ENCODE measurements around the gene SLC25A22.

The SLC25A22 gene

DNA sequence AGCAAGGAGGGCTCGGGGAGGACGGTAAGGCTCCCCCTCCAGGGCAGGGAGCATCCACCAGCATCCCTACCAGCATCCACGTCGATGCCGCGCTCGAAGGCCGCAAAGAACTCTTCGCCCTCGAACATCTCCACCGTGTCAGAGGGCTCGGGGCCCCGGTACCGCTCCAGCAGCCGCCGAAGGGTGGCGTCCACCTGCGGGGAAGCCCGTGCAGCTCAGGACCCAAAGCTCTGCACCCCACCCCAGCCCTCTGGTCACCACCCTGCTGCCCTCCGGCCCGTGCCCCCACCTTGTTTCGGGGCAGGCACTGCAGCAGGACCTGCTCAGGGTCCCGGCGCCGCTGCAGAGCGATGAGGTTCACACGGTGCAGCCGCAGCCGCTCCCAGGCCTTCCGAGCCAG lies 2.4 kb upstream of the SLC25A22 start:
- no peaks in the 10 kb centered on the region for H3K9me3 ChIP-seq (ENCODE audit: control insufficient read depth, low read length)
- no peak overlapping the region for H3K27ac ChIP-seq (ENCODE audit: low read depth, low read length, severe bottlenecking)
- no peak overlapping the region for H3K4me3 ChIP-seq (ENCODE audit: extremely low read depth, insufficient read depth, low read length, poor library complexity, severe bottlenecking)
- 95 to 97% methylated on average over 22 to 28 of the region's 30 CpGs for WGBS, 2 experiments (ENCODE audit: insufficient coverage in 2 of 2)
- H3K36me3 ChIP-seq (ENCODE audit: control insufficient read depth, insufficient read depth, low read length), result peaks cover 36% of the 10 kb centered on the region
- peaks cover 28% of the 10 kb centered on the region for H3K4me1 ChIP-seq (ENCODE audit: control insufficient read depth, insufficient read depth, low read length, poor library complexity, severe bottlenecking)

GRCh38 chr11:799641-800316 lies 1.7 kb upstream of the SLC25A22 start:
- H3K9me3 ChIP-seq (ENCODE audit: control insufficient read depth, low read length), result no peaks in the 10 kb centered on the region
- peaks cover 36% of the 10 kb centered on the region for H3K36me3 ChIP-seq (ENCODE audit: control insufficient read depth, insufficient read depth, low read length)
- 96 to 97% methylated on average over 27 to 28 of the region's 32 CpGs for WGBS, 2 experiments (ENCODE audit: insufficient coverage in 2 of 2)
- peaks cover 28% of the 10 kb centered on the region for H3K4me1 ChIP-seq (ENCODE audit: control insufficient read depth, insufficient read depth, low read length, poor library complexity, severe bottlenecking)
- H3K27ac ChIP-seq (ENCODE audit: low read depth, low read length, severe bottlenecking), result no peak overlapping the region
- no peak overlapping the region for H3K4me3 ChIP-seq (ENCODE audit: extremely low read depth, insufficient read depth, low read length, poor library complexity, severe bottlenecking)

- peaks cover 51% of the 10 kb centered on the region for H3K36me3 ChIP-seq (ENCODE audit: control insufficient read depth, insufficient read depth, low read length)
- peak overlapping the region; percentile 71 for H3K4me3 ChIP-seq (ENCODE audit: extremely low read depth, insufficient read depth, low read length, poor library complexity, severe bottlenecking)
- H3K27ac ChIP-seq (ENCODE audit: low read depth, low read length, severe bottlenecking), result peak overlapping the region; percentile 88
- WGBS, 2 experiments (ENCODE audit: insufficient coverage in 2 of 2), result 0% methylated on average over 43 to 55 of the region's 57 CpGs
- H3K9me3 ChIP-seq (ENCODE audit: control insufficient read depth, low read length), result no peaks in the 10 kb centered on the region
- H3K4me1 ChIP-seq (ENCODE audit: control insufficient read depth, insufficient read depth, low read length, poor library complexity, severe bottlenecking), result peaks cover 13% of the 10 kb centered on the region
These were observed 587 bp downstream of the SLC25A22 start for GRCh38 chr11:797296-798092.

GRCh38 chr11:796565-797295 lies 1.4 kb downstream of the SLC25A22 start:
- H3K27ac ChIP-seq (ENCODE audit: low read depth, low read length, severe bottlenecking), result peak overlapping the region; percentile 88
- peak overlapping the region; percentile 71 for H3K4me3 ChIP-seq (ENCODE audit: extremely low read depth, insufficient read depth, low read length, poor library complexity, severe bottlenecking)
- WGBS, 2 experiments (ENCODE audit: insufficient coverage in 2 of 2), result 47 to 51% methylated on average over 17 to 18 of the region's 18 CpGs
- H3K9me3 ChIP-seq (ENCODE audit: control insufficient read depth, low read length), result no peaks in the 10 kb centered on the region
- H3K36me3 ChIP-seq (ENCODE audit: control insufficient read depth, insufficient read depth, low read length), result peaks cover 51% of the 10 kb centered on the region
- H3K4me1 ChIP-seq (ENCODE audit: control insufficient read depth, insufficient read depth, low read length, poor library complexity, severe bottlenecking), result peaks cover 13% of the 10 kb centered on the region

- H3K9me3 ChIP-seq (ENCODE audit: control insufficient read depth, low read length), result no peaks in the 10 kb centered on the region
- 59 to 60% methylated on average over 4 to 16 of the region's 26 CpGs for WGBS, 2 experiments (ENCODE audit: insufficient coverage in 2 of 2)
- peak overlapping the region; percentile 71 for H3K4me3 ChIP-seq (ENCODE audit: extremely low read depth, insufficient read depth, low read length, poor library complexity, severe bottlenecking)
- peaks cover 13% of the 10 kb centered on the region for H3K4me1 ChIP-seq (ENCODE audit: control insufficient read depth, insufficient read depth, low read length, poor library complexity, severe bottlenecking)
- peaks cover 43% of the 10 kb centered on the region for H3K36me3 ChIP-seq (ENCODE audit: control insufficient read depth, insufficient read depth, low read length)
- H3K27ac ChIP-seq (ENCODE audit: low read depth, low read length, severe bottlenecking), result no peak overlapping the region
These were observed 2.2 kb downstream of the SLC25A22 start for GRCh38 chr11:795634-796564.

DNA sequence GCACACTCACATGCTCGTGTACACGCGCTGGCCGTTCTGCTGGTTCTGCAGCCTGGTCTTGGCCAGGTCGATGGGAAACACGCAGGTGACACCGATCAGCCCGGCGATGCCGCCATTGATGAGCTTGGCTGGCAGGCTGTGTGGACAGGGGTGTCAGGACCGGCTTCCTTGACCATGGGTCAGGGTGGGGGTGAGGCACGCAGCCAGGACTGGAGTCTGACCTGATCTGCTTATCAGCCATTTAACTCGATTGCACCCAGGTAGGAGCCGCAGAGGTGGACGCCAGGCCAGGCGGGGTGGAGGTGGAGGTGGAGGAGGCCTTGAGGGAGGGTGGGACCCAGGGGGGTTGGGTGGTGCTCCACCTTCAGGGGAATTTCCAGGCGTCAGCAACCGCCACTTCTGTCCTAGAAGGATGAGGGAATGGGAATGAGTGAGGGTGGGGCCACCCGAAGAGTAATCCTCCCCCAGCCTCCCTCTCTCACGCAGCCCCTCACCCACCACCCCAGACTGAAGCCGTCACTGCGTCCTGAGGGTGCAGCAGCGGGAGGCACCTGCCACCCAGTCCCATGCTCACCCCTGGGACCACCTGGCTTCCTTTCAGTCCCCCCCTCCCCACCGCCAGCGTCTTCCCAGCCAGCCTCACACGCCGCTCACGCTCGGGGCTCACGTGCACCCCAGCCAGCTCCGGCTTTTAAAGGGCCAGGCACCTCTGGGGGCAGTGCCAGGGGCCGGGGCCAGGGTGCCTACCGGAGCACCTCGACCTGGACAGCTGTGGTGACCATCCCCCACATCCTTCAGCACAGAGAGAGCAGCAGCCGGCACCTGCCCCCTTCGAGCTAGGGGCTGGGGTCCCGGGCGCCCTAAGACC lies 3.1 kb downstream of the SLC25A22 start:
- peaks cover 34% of the 10 kb centered on the region for H3K36me3 ChIP-seq (ENCODE audit: control insufficient read depth, insufficient read depth, low read length)
- 93 to 95% methylated on average over 24 to 26 of the region's 38 CpGs for WGBS, 2 experiments (ENCODE audit: insufficient coverage in 2 of 2)
- H3K9me3 ChIP-seq (ENCODE audit: control insufficient read depth, low read length), result no peaks in the 10 kb centered on the region
- no peak overlapping the region for H3K27ac ChIP-seq (ENCODE audit: low read depth, low read length, severe bottlenecking)
- H3K4me3 ChIP-seq (ENCODE audit: extremely low read depth, insufficient read depth, low read length, poor library complexity, severe bottlenecking), result no peak overlapping the region
- H3K4me1 ChIP-seq (ENCODE audit: control insufficient read depth, insufficient read depth, low read length, poor library complexity, severe bottlenecking), result peaks cover 19% of the 10 kb centered on the region

DNA sequence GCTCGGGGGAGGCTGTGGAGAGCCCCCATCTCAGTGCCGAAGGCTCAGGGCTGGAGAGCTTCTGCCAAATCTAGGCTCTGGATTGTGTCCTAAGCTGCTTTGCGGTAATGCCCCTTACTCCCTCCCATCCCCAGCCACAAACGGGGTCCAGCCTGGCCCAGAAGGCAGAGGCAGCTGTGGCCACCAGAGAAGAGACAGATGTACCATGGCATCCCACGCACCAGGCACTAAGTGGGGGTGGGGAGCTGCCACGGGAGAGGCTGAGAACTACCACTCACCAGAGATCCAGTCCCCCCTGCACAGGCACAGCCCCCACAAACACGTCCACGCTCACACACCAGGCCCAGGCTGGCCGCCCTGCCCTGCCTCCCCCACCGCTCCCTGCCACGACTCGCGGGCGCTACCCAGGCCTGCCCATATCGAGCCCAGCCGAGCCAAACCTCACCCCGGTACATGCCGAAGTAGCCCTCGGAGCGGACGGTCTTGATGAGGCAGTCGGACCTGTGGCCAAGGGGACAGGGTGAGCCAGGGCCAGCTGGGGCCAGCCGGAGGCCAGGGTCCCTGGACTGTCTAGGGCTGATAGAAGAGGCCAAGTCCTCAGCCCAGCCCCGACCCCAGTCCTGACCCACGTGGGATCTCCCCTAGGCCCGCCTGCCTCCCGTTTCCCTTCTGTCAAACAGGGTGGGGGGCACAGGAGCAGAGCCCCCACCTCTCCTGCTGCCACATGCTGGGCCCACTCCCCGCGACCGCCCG lies 3.9 kb downstream of the SLC25A22 start:
- Histone ChIP-seq H3K36me3 (ENCODE audit: control insufficient read depth, insufficient read depth, low read length) (peaks cover 28% of the 10 kb centered on the region), H3K4me3 (ENCODE audit: extremely low read depth, insufficient read depth, low read length, poor library complexity, severe bottlenecking) (no peak overlapping the region), H3K4me1 (ENCODE audit: control insufficient read depth, insufficient read depth, low read length, poor library complexity, severe bottlenecking) (peaks cover 19% of the 10 kb centered on the region), H3K27ac (ENCODE audit: low read depth, low read length, severe bottlenecking) (no peak overlapping the region), H3K9me3 (ENCODE audit: control insufficient read depth, low read length) (no peaks in the 10 kb centered on the region)
- 91 to 98% methylated on average over 26 to 29 of the region's 31 CpGs for WGBS, 2 experiments (ENCODE audit: insufficient coverage in 2 of 2)

DNA sequence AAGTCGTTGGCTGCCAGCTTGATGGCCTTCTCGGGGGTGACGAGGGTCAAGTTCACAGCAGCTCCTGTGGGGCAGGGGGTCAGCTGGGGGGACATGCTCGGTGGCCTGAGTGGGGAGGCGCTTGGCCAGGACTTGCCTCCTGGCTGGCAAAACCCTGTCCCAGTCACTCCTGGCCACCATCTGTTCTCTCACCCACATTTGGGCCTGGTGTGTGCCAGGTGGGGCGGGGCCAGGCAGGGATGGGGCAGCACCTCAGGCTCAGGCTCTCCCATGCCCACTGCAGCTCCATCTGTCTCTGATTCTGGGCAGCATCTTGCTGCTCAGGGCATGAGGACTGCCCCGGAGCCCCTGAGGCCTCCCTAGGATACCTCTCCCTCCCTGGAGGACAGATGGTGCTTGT lies 4.5 kb downstream of the SLC25A22 start:
- Histone ChIP-seq H3K9me3 (ENCODE audit: control insufficient read depth, low read length) (no peaks in the 10 kb centered on the region), H3K4me3 (ENCODE audit: extremely low read depth, insufficient read depth, low read length, poor library complexity, severe bottlenecking) (no peak overlapping the region), H3K27ac (ENCODE audit: low read depth, low read length, severe bottlenecking) (no peak overlapping the region), H3K4me1 (ENCODE audit: control insufficient read depth, insufficient read depth, low read length, poor library complexity, severe bottlenecking) (peaks cover 19% of the 10 kb centered on the region), H3K36me3 (ENCODE audit: control insufficient read depth, insufficient read depth, low read length) (peaks cover 24% of the 10 kb centered on the region)
- WGBS, 2 experiments (ENCODE audit: insufficient coverage in 2 of 2), result 80 to 84% methylated on average over 5 of the region's 7 CpGs

DNA sequence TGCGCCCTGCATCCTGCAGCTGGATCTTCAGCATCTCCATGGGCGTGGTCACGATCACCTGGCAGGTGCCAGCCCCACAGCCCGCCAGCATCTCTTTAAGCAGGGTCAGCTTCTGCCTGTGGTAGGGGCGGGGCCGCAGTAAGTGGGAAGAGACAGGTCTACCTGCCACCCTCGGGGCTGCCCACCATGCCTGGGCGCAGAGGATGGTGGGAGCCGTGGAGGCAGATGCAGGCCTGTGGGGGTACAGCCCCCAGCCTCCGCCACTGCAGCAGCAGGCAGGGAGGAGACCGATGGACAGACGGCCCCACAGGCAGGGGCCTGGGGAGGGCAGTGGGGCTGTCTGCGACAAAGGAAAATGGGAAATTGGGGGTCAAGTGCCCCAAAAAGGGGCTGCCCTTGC lies 5.2 kb downstream of the SLC25A22 start:
- peaks cover 19% of the 10 kb centered on the region for H3K4me1 ChIP-seq (ENCODE audit: control insufficient read depth, insufficient read depth, low read length, poor library complexity, severe bottlenecking)

More for the DNA sequence above, 5.2 kb downstream of the SLC25A22 start:
- peaks cover 24% of the 10 kb centered on the region for H3K36me3 ChIP-seq (ENCODE audit: control insufficient read depth, insufficient read depth, low read length)
- no peak overlapping the region for H3K4me3 ChIP-seq (ENCODE audit: extremely low read depth, insufficient read depth, low read length, poor library complexity, severe bottlenecking)
- no peaks in the 10 kb centered on the region for H3K9me3 ChIP-seq (ENCODE audit: control insufficient read depth, low read length)
- WGBS, 2 experiments (ENCODE audit: insufficient coverage in 2 of 2), result 96% methylated on average over 10 to 12 of the region's 13 CpGs
- H3K27ac ChIP-seq (ENCODE audit: low read depth, low read length, severe bottlenecking), result no peak overlapping the region

All from mesodermal cell (in vitro differentiated cells).